GM12873 (cell line): ENCODE results near the gene SLC29A2.

Experiments
- TF ChIP-seq, protein P1 (sequence below): IDR thresholded peaks from 2 replicates; pipeline ENCODE4 v1.5.1; 2012; ENCODE audit warnings: low read depth, mild to moderate bottlenecking, moderate library complexity, low read length, control low read depth; ENCODE audit not compliant: insufficient read depth; ENCODE audit errors: missing control alignments

SLC29A2 gene

DNA sequence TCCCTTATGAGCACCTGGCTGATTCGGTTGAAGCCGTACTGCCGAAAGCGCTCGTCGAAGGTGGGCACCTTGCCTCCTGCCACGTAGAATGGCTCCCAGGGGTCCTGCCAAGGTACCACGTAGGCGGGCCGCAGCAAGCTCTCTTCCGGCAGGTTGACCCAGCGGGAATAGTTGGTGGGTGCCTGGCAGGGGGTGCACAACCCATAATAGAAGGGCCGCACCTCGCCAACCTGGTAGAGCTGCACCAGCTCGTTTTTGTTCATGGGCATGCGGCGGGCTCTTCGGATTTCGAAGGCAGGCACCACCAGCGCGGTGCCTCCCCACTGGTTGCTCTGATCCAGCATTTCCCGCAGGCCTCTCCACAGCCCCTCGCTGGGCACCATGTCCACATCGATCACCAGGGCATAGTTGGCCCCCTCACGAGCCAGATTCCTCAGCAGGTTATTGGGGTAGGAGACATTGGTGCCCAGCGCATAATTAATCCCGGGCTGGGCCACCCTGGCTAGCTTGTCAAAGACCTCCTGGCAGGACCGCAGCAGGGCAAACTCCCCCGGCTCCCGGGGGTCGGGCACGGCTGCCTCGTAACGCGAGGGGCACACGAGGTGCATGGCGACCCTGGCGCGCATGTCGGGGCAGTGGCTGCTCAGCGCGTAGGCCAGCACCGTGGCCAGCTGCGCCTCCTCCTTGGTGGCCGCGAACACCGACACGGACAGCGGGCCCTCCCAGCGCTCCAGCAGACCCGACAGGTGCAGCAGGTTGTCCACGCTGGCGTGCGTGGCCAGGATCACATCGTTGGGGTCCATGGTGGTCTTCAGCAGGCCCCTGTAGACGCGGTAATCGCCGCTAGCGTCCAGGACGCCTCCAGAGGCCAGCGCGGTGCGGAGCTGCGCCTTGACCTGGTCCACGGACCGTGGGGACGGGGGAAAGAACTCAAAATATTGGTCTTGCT, 24.8 kb downstream of the SLC29A2 start:
- TF ChIP-seq, protein P1, sequence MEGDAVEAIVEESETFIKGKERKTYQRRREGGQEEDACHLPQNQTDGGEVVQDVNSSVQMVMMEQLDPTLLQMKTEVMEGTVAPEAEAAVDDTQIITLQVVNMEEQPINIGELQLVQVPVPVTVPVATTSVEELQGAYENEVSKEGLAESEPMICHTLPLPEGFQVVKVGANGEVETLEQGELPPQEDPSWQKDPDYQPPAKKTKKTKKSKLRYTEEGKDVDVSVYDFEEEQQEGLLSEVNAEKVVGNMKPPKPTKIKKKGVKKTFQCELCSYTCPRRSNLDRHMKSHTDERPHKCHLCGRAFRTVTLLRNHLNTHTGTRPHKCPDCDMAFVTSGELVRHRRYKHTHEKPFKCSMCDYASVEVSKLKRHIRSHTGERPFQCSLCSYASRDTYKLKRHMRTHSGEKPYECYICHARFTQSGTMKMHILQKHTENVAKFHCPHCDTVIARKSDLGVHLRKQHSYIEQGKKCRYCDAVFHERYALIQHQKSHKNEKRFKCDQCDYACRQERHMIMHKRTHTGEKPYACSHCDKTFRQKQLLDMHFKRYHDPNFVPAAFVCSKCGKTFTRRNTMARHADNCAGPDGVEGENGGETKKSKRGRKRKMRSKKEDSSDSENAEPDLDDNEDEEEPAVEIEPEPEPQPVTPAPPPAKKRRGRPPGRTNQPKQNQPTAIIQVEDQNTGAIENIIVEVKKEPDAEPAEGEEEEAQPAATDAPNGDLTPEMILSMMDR = no peak

DNA sequence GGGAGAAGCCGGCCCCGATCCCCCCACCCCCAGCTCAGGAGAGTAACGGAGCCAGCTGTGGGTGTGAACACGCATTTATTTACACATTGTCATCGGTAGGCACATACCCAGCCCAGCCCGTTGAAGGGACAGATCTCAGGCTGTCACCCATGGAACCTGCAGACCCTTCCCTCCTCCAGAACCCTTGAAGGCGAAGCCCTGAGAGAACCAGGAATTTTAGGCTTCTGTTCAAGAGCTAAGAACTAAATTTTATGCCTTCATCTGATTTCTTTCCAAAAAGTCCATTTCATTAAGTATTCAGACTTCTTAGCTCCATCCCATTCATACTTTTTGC, 26.3 kb downstream of the SLC29A2 start:
- TF ChIP-seq, protein P1 = no peak

DNA sequence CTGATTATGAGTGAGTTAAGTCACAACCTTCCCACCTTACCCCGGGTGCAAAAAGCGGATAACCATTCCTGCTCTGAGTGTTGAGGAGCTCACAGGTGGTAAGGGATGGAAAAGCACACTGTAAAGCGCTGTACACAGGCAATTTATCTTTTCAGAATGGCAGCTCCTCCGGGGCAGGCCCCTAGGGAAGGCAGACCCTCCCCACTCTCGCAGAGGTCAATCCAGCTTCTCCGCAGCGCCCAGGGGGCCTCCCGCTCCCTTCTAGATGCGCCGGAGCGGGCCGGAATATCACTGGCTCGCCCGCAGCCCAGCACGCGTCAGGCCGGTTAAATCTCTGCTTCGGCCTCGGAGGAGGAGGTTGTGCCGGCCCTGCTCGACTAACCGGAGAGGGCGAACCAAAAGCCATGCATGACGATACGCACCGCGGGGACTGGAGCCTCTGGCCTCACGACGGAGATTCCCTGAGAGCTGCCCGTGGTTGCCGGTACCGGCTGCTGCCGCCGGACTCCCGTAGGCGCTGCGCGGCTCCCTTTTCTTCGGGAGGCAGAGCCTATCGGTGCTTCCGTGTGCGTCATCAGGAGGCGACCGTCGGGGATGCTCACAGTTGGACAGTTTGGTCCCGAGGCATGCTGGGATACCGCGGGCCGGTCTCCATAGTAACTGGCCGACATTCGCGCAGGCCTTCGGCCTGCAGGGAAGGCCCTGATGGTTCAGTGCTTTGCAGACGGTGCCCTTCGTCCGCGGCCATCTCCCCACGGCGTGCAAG, 26.8 kb downstream of the SLC29A2 start, which contains the start of gene BRMS1:
Gene BRMS1, minus strand, starts transcription at position 555 of the 766 bp plus-strand sequence. CDS start 2,870 bp downstream, outside the sequence.
- TF ChIP-seq, protein P1 = no peak

DNA sequence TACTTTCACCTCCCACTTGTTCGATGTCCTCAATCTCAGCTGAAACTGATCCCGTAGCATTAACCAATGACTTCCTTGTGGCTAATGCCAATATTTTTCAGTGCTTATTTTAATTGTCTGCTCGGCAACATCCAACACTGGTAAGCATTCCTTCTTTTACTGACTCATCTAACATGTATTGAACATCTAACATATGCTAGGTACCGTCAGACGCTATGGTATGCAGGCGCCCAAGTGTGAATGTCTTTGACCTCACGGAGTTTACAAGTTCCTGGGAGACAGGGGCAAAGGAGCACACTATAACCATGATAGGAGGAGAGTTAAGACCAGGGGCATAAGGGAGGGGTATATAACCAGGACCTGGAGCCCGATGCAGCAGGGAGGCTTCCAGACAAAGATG, 28.4 kb downstream of the SLC29A2 start:
- TF ChIP-seq, protein P1 = no peak

DNA sequence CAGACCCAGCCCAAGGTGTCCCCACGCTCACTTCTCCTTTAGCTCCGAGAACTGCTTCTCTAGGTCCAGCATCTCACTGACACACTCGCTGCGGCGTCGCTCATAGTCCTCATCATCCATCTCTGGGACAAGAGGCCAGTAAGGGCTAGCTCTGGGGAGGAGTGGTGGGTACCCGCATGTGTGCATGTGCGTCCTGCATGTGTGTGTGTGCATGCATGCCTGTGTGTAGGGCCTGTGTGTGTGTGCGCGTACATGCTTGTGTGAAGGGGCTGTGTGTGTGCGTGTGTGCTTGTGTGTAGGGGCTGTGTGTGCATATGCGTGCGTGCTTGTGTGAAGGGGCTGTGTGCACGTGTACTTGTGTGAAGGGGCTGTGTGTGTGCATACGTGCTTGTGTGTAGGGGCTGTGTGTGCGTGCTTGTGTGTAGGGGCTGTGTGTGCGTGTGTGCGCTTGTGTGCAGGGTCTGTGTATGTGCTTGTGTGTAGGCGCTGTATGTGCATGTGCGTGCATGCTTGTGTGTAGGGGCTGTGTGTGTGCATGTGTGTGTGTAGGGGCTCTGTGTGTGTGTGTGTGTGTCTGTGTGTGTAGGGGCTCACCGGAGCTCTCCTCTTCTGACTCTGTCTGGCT, 29.9 kb downstream of the SLC29A2 start:
- TF ChIP-seq, protein P1 = no peak

DNA sequence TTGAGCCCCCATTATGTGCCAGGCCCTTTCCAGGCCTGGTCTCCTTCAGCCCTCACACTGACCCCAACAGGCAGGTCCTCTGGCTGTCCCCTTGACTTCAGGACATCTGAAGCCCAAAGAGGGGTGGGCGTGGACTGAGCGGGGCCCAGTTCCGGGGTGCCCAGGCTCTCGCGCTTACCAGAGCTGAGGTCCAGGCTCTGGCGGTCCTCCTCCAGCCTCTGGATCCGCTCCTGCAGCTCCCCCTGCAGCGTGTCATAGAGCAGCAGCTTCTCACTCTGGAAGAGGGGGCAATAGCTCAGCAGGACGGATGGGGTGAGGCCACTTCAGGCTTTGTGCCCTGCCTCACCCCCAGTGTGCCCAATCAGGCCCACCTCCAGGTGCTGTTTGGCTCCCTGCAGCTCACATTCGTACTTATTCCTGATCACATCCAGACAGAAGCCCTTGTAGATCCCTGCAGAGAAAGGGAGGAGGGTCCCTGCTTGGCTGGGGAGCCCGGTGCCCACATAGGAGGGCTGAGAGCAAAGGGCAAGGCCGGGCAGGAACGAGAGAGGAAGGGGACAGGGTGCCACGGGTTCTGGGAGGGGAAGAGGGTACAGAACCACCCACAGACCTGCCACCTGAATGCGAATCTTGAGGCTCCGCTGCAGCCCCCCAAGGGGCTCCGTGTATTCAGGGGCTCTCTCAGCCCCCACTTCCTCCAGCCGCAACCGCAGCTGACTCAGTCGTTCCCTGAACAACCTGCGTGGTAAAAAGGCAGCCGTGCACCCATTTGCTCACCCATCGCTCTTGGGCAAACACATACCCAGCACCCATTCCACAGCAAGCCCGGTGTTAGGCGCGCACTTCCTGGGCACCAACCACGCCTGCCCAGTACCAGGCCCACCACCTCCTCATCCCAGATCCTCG, 30.7 kb downstream of the SLC29A2 start:
- TF ChIP-seq, protein P1 = no peak
